NCI-H748 (cell line): ENCODE measurements around the gene CHRND.

Experiments
- DNase-seq: peaks from one replicate; lab custom pipeline; 2025; ENCODE audit not compliant: unreplicated experiment; lab: John Stamatoyannopoulos, UW

Gene CHRND

GRCh38 chr2:232525791-232526371 is at the start of gene CHRND:
TSS of gene CHRND (plus strand) at chr2:232526160. CDS start at chr2:232526216, 56 bp downstream.
- DNase-seq = peak; percentile 14

GRCh38 chr2:232476791-232477190 is 49.2 kb upstream of the CHRND start:
- no peak for DNase-seq

- no peak for DNase-seq
Measured at GRCh38 chr2:232477751-232478510, 48.0 kb upstream of the CHRND start.

DNA sequence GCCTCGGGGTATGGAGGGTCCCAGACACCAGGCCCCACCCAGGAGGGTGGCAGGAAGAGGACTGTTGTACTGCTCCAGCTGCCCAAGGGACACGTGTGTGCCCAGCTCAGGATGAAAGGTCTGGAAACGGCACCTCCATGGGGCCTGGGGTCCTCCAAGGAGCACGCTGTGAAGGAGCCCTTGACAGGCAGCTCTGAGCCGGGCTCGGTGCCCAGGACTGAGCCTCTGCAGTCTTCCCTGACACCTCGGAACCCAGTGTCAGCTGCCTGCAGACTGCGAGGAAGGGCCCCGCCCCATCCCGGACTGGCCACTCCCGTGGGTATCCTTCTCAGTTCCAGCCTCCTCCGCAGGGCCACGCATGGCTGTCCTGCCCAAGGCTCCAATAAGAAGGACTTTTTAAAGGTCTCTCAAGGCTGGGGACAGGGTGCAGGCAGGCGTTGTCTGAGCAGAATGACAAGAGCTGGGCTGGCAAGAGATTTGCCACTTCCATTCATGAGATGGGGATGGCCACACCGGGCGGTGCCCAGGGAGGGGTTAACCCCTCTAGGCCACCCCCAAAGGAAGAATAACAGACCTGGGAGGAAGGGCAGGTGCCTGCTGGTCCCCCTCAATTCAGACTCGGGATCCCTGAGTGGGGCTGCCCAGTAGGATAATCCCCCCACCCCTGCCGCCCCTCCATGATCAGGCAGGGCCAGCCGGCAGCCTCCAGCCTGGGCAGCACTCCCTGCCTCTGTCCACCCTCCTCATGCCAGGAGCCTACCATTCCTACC is 47.2 kb upstream of the CHRND start:
- DNase-seq = no peak

DNA sequence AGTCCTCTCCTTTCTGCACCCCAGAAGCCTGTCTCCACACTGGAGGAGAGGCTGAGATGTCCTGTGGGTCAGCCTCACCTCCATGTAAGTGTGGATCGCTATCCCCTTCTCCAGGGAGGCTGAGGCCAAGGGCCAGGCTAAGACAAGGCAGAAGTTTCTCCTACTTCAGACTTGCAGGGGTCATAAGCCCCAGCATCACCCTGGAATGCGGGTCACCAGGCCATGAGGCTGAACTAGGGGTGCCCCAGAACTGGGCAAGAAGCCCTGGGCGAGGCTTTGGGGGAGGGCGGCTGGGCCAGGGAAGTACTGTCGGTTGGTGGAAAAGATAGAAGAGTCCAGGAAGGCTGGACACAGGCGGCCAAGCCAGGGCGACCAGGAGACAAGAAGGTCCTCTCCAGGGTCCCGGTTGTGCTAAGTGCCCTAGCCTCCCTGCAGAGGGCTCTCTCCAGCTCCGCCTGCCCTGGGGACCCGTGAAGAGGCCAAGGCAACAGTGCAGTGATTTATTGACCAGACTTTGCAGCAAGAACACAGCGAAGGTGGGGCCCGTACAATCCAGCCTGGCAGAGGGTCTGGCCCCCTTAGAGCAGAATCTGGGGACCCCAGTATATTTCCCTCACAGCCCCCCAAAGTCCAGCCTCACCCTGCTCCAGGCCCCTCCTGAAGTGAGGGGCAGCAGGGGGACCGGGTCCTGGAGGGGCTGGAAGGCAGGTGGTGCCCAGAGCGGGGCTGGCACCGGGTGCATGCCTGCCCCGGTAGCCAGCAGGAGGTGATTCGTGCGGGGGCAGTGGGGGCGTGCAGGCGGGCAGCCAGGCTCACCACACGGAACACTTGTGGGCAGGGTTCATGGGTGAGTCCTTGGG is 46.4 kb upstream of the CHRND start:
- no peak for DNase-seq

GRCh38 chr2:232480201-232481190 is 45.5 kb upstream of the CHRND start:
- no peak for DNase-seq

GRCh38 chr2:232481322-232482140 is 44.4 kb upstream of the CHRND start:
- DNase-seq = no peak

DNA sequence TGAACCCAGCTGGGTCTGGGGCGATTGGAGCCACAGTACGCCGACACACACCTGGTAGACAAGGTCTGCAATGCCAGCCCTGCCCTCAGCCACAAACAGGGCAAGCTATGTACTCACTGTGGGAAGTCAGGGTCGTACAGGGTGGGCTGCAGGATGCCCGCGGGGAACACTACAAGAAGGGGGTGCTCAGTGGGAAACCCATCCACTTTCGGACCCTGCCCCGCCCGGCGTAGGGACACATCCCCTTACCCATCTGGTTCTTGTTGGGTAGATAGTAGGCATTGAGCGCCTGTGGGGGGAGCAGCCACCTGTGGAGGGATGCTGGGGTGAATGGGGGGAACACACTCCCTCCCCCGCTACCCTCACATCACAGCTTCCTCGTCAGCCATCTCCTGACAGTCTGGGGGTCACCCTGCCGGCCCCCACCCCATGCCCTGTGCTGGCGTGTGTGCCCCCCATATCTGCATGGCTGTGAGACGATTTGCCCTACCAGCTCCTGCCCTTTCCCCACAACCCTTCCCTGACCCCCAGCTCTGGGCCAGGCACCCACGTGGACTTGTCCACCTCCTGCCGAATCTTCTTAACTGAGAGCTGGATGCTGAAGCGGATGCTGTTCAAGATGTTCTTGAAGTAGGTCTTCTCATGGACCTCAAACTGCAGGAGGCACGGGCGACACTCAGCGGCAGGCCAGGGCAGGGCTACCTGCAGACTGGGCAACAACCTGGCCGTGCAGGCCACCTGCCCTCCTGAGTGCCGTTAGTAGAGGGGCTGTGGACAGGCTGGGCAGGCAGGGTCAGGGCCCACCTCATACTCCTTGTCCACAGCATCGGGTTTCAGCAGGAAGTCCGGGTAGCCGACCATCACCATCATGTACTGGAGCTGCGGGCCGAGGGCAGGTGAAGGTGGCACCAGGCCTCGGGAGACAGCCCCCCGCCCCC is 43.4 kb upstream of the CHRND start:
- DNase-seq = no peak

- no peak for DNase-seq
Measured at GRCh38 chr2:232483311-232483922, 42.5 kb upstream of the CHRND start.

GRCh38 chr2:232483923-232484627 is 41.9 kb upstream of the CHRND start:
- no peak for DNase-seq

GRCh38 chr2:232484628-232485347 is 41.2 kb upstream of the CHRND start:
- no peak for DNase-seq

DNA sequence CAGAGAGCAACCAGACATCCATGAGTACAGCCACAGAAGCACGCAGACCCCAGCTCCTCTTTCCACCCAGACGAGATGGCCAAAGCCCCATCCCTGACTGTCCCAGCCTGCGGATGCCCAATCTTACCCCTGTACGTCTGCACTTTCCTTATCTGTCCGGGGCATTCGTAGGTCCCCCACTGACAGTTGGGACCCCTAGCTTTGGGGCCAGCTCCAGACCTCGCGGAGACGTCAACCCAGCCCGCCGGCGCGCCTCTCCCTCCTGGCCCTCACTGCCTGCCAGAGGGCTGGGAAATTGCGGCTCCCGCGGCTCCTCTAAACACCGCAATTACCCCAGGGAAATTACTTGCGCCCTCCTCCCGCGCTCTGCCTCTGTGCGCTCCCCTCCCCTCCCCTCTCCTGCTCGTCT is 40.6 kb upstream of the CHRND start:
- no peak for DNase-seq

DNA sequence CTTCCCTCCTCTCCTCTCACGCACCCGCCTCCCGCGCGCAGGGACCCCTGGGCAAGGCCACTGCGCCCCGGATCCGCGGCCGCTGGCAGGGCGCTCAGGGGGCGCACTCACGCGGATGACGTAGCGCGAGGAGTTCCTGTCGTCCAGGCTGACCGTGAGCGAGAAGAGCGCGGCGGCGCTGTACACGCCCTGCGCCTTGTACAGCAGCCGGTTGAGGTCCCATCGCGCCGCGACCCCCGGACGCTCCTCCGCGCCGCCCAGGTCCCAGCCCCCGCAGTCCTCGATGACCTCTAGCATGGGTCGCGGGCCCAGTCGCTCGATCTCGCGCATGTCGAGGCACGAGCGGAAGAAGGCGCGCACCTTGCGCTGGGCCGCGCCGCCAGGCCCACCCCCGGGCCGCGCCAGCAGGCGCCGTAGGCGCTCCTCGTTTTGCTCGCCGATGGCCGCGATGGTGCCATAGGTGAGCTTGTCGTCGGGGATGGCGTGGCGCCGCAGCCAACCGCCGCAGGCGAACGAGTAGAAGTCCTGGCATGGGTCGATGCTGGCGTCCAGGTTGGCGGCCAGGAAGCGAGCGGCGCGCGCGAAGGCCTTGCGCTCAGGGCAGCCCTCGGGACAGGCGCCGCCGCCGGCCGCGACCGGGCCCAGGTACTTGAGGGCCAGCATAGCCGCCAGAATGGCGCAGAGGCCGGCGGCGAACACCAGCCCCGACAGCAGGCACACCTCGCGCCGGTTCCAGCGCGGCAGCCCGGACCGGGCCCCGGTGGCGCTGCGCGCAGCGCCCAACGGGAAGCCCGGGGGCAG is 40.0 kb upstream of the CHRND start:
- DNase-seq = no peak

- peak; percentile 57 for DNase-seq
Measured at GRCh38 chr2:232486558-232487384, 39.2 kb upstream of the CHRND start.
